Cardiac septum (tissue), 1 donor: Measurements from ENCODE around the gene MSL3. TPM values are rescaled to one million over a fixed set of nuclear protein-coding genes. Genes with fewer than 3 reads are reported as not detected.

ENCODE experiments used
- DNase-seq: peaks from one replicate; pipeline ENCODE4 v3.0.0-alpha.2; 2020; ENCODE audit warnings: low spot score
- intact Hi-C: fragments of 100-400 bp; cut with DNase I; formaldehyde crosslinking; loops from one replicate; pipeline ENCODE4 v1.14.0; 2022
- total RNA-seq: library from RNA; stranded (reverse); fragmentation: NEBNext Ultra II Directional; extraction: Animal tissue kit (Norgen Biotek cat#: 25700); gene quantifications from one replicate; pipeline ENCODE4 v1.2.1, GENCODE V29; 2021
- donor health status: DM: no; HTN: no; CAD: no.

MSL3 gene
- total RNA-seq, 1 donor from 2014 or later: 11.0 TPM

DNA sequence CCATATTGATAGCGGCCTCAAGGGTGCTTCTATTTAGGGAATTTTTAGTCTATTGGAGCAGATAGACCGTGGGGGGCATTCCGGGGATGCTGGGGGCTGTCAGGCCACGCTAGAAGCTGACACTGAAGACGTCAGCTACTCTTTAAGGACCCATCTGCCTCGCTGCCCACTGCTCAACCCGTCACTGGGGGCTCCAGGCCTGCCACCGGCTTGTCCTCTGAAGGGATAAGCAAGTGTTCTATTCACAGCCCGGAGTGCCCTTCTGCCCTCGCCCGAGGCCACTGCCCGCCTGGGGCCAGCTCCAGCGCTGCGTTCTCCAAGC is 679 bp upstream of the MSL3 start:
- intact Hi-C loops: no loop called here
- DNase-seq: no peak

DNA sequence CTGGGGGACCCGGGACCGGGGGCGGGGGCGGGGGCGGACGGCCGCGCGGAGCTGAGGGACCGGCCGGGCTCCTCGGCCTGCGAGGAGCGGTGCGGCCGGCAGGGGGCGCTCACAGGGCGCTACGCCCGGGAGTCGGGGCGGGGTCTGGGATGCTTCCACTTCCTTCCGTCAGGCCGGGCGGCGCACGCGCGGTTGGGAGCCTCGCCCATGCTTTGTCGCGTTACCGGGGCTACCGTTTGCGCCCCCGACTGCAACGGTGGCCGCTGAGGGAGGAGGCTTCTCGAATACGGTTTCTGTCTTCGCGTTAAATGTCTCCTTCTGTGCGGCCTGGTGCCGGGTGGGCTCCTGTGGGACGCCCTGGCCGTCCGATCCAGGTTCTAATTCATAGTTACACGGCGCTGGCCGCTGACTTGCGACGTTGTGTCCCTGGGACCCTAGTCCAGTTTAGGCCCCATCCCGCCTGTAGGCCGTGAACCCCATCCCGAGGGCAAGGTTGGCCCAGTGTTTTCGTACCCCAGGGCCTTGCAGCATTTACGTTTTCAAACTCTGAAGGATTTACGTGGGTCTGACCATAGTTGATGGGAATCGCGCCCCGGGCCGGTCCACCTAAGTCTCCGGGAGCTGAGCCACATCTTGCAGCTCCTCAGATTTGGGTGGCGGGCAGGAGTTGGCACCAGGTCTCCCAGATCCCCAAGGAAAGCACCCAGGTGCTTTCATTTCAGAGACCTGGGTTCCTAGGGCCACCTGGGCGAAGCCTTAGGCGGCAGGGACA is 549 bp downstream of the MSL3 start:
- intact Hi-C loops: no loop called here

DNA sequence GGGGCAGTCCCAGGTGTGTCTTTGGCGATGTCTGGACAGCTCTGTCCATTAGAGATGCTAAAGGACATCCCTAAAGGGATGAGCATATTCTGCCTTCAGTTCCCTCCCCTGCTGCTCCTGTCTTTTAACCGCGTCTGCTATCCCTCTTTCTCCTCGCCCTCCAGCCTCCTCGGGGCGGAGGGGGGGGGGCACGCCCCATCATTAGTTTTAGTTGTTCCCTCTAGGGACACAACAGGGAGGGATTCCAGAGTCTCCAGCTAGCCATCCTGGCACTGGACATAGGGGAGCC is 1.1 kb downstream of the MSL3 start:
- no peak for DNase-seq
- intact Hi-C loops: no loop called here

More for the DNA sequence above, 549 bp downstream of the MSL3 start:
- DNase-seq: peak; percentile 95

DNA sequence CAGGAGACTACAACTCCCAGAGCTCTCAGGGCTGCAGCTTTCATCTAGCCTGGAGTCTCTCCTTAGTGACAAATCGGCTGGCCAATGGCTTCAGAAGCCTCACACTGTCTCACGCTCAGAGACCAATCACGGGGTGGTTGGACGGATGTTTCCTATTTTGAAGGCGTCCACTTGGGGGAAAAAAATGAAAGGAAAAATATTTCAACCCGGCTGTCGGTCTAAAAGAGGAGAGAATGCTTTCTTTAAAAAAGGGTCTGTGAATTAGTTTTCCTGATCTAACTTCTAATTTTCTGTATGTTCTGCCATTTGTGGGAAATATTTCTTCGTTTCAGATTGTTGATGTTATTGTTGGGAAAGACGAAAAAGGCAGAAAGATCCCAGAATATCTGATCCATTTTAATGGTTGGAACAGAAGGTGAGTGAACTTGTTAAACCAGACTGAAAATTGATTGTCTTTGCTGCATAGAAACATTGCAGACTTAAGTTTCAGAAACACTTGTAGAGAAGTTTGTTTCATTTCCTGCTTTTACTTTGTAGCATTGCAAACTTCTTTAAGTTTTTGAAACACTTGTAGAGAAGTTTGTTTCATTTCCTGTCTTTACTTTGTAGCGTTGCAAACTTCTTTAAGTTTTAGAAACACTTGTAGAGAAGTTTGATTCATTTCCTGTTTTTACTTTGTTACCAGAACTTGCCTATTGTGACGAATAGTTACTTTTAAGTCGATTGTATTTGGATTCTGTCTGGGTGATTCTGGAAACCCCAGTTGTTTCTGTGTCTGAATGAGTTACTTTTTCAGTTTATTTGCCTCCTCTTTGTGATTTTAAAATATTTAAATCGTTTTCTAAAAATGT is 1.6 kb downstream of the MSL3 start:
- intact Hi-C loops: loop anchor here (10.0 kb wide), 1 partner anchor 615 kb away; no protein-coding TSS in a partner anchor
- peak; percentile 91 for DNase-seq

DNA sequence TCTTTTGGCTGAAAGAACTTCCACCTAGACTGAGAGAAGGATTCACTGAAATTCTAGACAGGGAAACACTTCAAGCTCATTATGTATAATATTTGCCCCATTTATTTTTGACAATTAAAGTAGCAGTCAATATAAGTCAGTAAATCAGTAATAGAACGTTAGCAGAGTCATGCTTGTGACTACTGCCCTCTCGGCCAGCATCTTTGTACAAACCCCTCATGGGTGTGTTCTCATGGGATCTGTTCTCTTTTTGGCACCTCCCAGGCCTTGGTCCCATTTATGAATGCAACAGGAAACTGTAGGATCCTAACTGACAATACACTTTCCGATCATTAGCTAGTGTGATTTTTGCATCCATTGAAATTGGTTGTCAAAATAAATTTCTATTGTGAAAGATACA is 2.9 kb downstream of the MSL3 start:
- no peak for DNase-seq
- intact Hi-C loops: loop anchor here (10.0 kb wide), 1 partner anchor 616 kb away; no protein-coding TSS in a partner anchor

DNA sequence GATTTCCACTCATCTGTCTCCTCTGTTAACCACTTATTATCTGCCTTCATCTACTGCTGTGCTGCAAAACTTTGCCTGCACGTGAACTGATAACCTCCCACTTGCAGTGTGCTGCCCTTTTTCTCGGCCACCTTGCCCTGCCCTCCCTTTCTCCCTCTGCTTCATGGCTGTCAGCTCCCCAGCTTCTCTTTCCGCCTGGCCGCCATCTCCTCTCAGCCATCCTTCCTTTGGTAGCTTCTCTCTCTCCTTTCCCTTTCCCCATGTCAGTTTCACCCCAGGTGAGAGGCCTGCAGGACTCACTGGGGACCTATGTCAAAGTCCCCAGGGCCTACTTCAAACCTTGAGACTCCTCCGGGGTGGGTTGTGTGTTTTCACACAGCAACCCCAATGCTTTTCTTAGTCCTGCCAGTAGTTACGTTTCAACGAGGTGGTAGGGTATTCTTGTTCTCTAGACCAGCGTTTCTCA is 6.6 kb downstream of the MSL3 start:
- no peak for DNase-seq
- intact Hi-C loops: loop anchor here (10.0 kb wide), 1 partner anchor 620 kb away; no protein-coding TSS in a partner anchor

DNA sequence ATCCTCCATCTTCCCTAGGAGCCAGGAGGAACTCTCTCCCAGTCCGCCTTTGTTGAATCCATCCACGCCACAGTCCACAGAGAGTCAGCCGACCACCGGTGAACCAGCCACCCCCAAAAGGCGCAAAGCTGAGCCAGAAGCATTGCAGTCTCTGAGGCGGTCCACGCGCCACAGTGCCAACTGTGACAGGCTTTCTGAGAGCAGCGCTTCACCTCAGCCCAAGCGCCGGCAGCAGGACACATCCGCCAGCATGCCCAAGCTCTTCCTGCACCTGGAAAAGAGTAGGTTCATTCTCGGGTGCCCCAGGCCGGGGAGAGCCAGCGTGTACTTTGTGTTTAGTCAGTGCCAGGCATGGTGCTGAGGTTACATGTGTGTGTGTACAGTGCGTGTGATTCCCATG is 7.4 kb downstream of the MSL3 start:
- DNase-seq: no peak
- intact Hi-C loops: loop anchor here (10.0 kb wide), 1 partner anchor 621 kb away; no protein-coding TSS in a partner anchor

DNA sequence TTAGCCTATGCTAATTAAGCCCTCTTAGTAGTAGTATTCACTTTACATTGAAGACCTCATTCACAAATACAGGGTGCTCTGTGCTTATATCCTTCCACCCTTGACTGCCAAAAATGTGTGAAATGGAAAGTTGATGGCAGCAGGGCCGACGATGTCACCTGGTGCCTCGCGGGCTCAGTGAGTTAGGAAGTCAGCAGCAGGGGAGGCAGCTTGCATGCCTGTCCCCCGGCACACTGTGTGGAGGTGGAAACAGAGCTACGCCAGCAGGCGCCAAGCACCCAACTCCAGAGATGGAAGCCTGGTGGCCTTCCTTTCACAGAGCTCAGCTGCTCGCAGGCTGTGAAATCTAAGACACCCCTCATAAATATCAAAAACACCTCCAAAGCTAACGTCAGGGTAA is 8.4 kb downstream of the MSL3 start:
- intact Hi-C loops: loop anchor here (10.0 kb wide), 1 partner anchor 622 kb away; no protein-coding TSS in a partner anchor

DNA sequence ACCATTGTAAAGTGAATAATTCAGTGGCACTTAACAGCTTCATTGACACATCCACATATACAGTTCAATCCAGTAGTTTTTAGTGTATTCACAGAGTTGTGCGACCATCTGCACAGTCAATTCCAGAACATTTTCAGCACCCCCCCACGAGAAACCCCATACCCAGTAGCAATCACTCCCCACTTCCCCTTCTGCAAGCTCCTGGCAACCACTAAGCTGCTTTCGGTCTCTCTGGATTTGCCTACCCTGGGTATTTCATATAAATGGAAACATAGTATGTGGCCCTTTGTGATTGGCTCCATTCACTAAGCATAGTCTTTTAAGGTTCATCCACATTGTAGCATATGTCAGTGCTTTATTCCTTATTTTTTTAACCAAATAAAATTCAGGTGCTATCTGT is 10.0 kb downstream of the MSL3 start:
- intact Hi-C loops: loop anchor here (10.0 kb wide), 1 partner anchor 623 kb away; no protein-coding TSS in a partner anchor

More for the DNA sequence above, 8.4 kb downstream of the MSL3 start:
- DNase-seq: no peak

DNA sequence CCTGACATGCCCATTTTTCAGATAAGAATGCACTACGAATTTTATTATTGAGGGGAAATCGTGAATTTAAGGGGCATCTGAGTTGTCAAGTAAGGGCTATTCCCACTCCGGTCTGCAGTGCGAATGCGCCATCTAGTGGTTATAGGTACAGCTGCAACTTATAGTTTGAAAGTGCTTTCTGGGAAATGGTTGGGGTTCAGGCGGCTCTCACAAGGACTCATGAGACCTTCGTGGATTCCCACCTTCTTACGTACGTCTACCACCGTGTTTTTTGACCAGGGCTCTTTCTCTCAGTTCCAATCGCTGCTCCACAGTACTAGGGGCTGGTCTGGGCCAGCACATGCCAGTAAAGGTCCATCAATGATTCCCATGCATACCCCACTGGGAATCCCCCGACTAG is 12.3 kb downstream of the MSL3 start:
- intact Hi-C loops: loop anchor here (5.0 kb wide), 1 partner anchor 48 kb away; no protein-coding TSS in a partner anchor
- no peak for DNase-seq

More for the DNA sequence above, 10.0 kb downstream of the MSL3 start:
- DNase-seq: no peak

DNA sequence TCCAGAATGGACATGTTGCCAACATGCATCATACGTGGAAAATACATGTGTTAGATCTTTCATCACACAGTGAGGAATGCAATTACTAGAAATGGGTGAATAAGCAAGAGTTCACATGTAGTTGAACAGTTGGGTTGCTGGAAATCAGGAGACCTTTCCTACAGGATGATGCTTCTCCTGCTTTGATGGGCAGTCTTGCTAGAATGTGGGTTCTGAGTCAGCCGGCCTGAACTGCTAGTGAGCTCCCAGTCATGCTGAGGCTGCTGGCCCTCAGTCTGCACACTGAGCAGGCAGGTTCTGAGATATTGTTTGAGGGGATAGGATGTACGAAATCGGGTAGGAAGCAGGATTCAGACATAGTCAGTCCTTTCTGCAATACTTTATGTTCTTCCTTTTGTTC is 20.2 kb downstream of the MSL3 start:
- DNase-seq: no peak
- intact Hi-C loops: no loop called here

DNA sequence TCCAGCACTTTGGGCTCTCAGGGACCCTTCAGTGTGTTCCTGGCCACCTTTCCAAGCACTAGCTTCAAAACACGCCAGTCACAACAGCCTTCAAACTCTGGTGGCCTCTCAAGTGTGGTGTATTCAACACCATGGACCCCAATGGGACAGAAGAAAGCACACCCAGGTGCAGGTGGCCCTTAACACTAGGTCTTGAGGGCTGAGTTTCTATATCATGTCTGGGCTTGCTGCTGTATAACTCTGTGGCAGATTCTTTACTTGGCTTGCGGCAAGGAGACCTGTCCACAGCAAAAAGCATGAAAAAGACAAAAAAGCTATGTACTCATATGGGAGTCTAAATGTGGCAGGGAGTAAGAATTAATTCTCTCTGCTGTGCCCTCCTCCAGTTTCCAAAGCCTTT is 23.1 kb downstream of the MSL3 start:
- DNase-seq: no peak
- intact Hi-C loops: no loop called here

DNA sequence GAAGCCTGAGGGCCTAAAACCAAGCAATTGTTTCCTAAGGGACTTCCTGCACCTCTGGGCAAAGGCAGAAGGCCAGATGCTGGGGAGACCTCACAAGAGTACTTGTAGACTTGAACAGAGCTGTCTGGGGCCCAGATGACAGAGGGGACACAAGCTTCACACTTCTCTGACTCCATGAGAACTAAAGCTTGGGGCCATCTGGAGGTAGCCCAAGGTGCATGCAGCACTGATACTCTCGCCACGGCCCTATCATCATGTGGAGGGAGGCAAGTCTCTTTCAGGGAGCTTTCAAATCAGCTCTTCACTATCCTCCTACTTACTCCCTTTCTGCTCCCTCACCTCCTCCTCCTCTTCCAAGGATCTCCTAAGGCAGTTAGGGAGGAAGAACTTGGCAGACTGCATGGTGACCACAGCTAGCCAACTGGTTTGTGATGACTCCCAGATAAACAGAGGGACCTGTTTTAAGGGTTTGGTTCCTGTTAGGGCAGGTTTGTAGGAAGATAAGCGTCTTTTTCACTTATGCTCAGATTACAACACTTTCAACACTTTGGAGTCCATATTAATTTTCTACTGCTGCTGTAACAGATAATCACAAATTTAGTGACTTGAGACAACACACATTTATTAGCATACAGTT is 23.8 kb downstream of the MSL3 start:
- no peak for DNase-seq
- intact Hi-C loops: no loop called here

DNA sequence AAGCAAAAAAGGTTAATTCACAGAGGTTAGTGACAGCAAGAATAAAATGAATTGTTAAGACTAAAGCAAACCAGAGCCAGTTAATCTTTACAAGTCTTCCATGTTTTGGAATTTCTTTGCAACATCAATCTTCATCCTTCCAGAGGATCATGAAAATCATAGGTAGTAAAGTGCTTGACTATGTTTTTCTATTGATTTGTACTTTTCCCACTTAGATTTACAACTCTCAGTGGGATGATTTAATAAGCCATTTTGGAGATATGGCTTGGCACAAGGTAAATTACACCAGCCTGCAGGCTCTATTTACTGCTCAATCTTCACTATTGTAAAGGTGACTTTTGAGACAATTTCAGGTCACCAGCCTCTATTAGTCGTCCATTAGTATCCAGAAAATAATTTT is 26.5 kb downstream of the MSL3 start:
- intact Hi-C loops: no loop called here
- no peak for DNase-seq

DNA sequence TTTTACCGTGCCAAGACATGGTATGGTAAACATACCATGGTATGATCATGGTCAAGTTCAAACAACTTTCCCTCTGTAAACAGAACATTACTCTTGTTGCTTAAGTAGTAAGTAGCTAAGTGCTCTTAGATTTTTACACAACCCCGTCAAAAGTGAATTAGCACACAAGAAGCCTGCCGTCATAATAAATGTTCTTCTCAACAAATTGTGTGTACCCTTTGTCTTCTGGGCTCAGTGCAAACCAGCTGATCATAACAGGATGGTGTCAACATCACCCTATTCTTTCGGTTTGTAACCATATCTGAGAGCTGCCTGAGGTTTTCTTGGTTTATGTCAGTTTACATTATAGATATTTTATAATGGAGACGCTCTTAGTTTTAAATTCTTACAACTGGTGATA is 28.8 kb downstream of the MSL3 start:
- intact Hi-C loops: no loop called here

DNA sequence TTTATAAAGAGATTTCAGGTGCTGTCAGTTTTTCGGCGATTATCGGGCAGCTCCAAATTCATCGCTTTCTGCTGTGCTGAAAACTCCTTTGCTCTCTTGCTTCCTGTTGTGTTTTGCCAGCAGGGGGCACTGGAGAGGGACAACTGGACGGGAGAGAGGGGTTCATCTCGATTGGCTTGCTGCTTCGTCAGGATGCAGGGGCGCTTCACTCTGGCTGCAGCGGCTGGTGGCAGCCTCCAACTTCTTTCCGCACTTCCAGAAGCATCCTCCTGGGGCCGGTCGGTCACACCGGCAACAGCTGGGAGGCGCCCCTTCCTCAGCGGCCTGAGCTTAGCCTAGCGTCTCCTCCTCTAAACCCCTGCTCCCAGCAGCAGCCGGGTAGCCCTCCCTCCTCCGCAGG is 29.5 kb downstream of the MSL3 start:
- intact Hi-C loops: no loop called here
- peak; percentile 78 for DNase-seq

More for the DNA sequence above, 28.8 kb downstream of the MSL3 start:
- DNase-seq: no peak

DNA sequence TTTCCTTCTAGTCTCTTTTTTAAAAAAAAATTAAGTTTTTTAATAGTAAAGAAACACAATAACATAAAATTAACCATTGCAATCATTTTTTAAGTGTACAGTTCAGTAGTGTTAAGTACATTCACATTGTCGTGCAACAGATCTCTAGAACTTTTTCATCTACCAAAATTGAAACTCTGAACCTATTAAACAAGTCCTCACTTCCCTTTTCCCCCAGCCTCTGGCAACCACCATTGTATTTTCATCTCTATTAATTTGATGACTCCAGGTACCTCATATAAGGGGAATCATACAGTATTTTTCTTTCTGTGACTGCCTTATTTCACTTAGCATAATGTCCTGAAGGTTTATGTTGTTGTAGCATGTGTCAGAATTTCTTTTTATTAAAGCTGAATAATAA is 31.8 kb downstream of the MSL3 start:
- intact Hi-C loops: no loop called here
- DNase-seq: no peak

DNA sequence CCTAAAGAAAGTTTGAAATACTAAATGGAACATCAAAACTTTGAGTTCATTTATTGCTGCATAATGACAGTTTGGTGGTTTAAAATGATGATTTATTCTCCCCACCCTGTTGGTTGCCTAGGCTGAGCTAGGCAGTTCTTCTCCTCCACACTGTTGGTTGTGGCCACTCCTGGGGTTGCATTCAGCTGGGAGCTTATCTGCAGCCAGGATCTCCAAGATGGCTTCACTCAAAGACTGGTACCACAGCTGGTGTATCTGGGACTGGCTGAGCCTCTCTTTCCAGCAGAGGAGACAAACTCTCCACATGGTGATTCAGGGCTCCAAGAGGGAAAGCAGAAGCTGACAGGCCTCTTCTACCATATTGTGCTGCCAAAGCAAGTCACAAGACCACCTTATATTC is 33.1 kb downstream of the MSL3 start:
- intact Hi-C loops: no loop called here
- no peak for DNase-seq

DNA sequence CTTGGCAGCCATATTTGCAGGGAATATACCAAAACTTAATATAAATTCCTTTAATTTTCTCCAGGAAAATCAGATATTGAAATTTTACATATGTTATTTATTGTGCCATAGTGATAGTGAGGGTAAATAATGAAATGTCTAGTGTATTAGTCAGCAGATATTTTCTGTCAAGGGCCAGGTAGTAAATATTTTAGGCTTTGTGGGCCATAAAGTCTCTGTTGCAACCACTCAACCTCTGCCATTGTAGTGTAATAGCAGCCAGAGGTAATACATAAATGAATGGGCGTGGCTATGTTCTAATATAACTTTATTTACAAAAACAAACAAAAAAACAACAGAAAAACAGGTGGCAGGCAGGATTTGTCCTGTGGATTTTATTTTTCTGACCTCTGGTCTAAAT is 33.5 kb downstream of the MSL3 start:
- DNase-seq: no peak
- intact Hi-C loops: no loop called here
